GM18867 (cell line): Measurements from ENCODE around the gene TFEB.

ENCODE experiments used
- ATAC-seq: cut with Tn5 transposase; IDR thresholded peaks from one replicate; pipeline ENCODE4 v1.9.1; 2021; ENCODE audit warnings: mild to moderate bottlenecking, moderate library complexity; ENCODE audit not compliant: unreplicated experiment

TFEB gene

DNA sequence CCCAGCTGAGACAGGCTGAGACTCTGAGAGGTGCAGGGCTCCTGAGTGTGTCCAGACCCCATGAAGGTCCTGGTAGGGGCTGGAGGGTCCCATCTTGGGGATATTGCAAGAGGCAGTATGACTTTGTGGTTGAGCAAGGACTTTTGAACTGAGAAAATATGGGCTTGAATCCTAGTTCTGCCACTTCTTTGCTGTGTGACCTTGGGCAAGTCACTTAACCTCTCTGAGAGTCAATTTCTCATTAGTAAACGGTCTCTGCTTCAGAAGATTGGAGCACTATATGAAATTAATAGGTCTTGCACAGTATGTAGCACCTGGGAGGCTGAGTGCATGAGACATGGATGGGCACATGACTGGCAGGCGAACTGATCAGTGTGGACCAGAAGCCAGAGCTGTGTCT, 42.7 kb downstream of the TFEB start:
- no peak for ATAC-seq

DNA sequence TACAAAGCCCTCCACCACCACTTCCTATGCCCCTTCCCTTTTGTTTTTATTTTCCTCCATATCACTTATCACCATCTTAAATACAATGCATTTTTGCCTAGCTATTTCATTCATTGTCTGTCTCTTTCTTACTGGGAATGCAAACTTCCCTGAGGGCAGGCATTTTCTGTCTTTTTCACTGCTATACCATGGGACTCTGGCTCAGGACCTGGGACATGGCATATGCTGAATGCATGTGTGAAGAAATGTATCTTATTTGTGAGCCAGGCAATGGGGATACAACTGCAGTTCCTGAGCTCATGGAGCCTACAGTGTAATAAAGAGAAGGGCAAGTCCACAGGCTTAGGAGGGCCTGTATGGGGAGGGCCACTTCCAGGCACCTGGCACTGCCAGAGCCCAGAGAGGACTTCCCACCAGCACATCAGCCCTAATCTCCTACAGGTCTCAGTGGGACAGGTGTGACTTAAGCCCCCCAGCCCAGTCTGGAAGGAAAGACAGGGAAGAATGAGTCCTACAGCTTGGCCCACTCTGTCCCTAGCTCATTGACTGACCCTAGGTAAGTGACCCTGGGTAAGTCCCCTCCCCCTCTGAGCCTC, 43.2 kb downstream of the TFEB start:
- no peak for ATAC-seq

GRCh38 chr6:41691426-41692079, 43.9 kb downstream of the TFEB start:
- no peak for ATAC-seq

- ATAC-seq: no peak
Observed at GRCh38 chr6:41690541-41691330, 44.7 kb downstream of the TFEB start.

DNA sequence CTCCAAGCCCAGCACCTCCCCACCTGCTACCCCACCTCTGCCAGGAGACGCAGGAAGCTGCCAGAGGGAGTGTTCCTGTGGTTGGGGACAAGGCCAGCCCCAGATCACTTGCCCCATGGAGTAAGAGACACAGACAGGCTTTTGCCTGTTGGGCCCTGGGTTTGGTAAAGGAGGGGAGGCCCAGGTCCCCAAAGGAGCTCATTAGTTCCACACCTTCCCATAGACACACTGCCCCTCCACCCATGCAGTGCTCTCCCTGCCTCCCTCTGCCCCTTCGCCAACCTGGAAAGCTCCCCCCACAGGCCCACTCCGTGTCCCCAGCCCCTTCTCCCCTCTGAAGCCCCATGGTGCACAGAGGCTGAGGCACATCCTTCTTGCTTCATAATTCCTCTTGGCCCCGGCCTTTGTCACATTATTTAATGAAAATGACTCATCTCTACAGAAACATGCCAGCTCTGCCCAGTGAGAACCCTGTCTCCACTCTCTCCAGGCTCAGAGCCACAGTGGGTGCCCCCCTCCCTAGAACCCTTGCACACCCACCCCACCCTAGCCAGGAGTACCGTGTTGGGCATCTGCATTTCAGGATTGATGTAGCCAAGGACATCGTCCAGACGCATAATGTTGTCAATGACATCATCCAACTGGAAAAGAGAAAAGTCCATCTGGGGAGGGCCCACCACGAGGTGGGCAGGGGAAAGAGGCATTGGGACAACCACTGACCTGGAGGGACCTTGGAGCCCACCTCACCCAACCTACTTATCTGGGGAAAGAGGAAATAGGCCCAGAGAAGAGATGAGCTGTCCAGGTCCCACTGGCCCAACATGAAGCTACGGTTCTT, 46.0 kb downstream of the TFEB start:
- no peak for ATAC-seq

DNA sequence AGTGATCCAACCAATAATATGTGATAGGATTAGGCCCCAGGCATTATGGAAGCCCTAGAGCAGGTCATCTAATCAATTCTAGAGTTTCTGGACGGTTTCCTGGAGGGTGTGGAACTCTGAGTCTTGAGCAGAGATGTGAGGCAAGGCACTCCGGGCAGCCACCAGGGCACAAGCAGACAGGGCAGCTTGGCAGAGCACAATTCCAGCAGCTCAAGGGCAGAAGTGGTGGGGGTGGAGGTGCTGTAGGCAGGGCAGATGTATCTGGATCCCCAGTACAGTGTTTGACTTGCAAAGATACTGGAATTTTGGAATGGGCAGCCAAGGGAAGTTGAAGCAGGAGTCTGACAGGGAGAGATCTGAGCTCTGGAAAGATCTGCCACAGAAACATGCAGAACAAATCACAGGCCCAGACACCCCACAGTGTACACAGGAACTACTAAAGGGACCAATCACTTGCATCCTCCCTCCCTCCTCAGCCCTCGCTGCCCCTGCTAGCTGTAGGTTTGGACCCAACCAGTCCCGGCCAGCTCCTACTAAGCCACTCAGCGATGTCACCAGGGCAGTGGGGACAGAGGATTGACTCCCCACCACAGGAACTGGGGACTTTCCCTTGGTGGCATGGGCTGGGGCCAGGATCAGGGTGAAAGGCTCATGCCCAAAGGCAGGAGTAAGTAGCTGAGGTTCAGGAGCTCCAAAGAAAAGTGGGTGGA, 47.0 kb downstream of the TFEB start:
- ATAC-seq: no peak

DNA sequence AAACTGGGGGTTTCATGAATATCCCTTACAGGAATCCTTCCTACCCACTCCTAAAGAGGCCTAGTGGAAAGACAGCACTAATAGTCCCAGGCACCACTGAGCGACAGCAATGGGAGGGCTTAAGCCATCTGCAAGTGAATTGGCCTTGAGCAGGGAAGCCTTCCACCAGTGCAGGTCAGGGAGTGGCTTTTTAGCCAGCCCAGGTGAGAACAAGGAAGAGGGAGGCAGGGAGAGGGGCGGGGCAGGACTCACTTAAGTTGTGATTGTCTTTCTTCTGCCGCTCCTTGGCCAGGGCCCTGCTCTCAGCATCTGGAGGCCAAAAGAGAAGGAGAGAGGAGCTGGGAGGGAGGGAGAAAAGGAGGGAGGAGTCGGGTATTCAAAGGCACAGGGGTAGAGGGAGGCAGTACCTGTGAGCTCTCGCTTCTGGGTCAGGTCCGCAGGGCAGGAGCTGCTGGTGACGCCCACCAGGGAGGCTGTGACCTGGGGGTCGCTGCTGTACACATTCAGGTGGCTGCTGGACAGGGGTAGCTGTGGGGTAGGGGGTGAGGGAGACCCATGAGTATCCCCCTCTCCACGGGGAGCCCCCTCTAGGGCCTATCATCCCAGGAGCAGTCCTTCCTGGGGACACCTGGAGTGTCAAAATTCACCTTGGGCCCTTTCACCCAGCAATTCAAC, 47.8 kb downstream of the TFEB start:
- no peak for ATAC-seq

- no peak for ATAC-seq
Observed at GRCh38 chr6:41685641-41686380, 49.6 kb downstream of the TFEB start.

- no peak for ATAC-seq
Observed at GRCh38 chr6:41684311-41685180, 50.9 kb downstream of the TFEB start.

GRCh38 chr6:41683523-41684310, 51.7 kb downstream of the TFEB start:
- ATAC-seq: no peak

GRCh38 chr6:41683273-41683522, 52.2 kb downstream of the TFEB start:
- no peak for ATAC-seq

DNA sequence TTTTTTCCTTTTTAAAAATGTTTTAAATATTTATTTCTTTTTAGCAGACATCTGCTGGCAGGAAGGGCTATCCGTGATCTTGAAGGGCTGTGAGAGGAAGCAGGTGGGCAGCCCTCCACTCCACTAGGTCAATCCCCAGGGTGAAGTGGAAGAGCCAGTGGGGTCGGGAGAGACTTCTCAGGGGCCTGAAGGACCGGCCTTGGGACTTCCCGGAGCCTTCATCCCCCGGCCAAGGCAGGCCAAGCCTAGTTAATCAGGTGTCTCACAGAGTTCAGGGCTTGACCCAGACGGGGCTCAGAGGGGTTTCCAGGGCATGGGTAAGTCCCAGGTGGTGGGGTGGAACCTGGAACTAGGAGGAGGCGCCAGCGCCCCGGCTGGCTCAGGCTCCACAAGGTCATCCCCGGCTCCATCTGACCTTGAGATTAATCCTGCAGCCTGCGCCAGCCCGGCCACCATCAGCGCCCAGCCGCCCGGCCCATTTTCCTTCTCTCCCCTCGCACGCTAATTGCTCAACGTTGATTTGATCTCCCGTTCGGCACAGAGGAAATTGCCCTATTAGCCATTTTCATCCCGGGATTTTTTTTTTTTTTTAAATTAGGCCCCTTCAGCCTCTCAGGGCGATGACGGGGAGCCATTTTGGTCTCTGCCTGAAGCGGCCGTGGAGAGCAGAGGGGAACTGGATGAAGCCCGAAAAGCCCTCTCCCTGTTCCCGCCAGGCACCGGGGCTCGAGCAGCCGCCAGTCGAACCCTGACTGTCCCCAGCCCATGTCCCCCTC, 52.7 kb downstream of the TFEB start:
- no peak for ATAC-seq

- ATAC-seq: no peak
Observed at GRCh38 chr6:41682056-41682477, 53.3 kb downstream of the TFEB start.

DNA sequence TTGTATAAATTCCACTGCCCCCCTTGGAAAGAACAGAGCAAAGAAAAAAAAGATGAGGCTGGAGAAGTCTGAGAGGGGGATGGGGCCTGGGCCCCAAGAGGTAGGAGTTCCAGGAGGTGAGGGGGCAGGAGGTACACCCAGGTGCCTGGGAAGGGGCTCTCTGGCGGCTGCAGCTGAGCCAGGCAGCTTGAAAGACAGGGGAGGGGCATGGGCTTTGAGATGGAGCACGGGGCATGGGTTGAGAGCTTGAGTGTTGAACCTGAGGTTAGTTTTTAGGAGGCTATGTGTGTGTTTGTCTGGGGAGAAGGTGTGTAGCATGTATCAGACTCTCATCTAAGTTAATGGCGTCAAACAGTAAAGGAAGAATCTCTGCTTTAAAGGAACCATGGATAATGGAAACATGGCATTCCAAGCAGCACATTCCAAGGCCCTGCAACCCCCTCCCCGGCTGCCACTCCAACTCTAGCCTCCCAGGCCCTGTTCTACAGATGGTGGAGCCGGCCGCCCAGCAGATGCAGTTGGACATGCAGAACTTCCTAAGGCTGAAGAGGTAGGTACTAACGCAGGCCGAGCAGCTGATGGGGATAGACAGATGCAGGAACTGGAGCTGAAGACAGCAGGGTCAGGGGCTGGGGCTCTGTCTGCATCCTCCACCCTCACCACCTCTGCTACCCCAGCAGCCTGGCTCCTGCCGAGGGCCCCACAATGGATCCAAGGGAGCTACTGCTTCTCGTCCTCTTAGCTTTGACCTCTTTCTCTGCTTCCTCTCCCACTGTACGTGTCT, 55.0 kb downstream of the TFEB start:
- no peak for ATAC-seq

DNA sequence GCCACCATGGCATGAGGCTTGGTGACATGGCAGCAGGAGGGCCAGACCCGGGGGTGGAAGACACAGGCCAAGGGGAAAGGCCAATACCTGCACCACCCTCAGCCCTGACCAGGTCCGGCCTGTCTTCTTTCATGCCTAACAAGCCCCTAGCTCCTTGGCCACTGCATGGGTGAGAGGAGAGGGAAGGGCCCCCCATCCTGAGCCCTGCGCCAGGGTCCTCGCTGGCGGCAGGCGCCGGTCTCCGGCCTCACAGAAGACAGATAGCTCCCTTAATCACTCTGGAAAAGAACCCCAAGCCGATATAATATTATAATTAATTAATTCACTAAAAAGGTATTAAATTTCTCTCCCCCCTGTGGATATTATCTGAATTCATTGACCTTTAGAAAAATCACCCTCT, 55.7 kb downstream of the TFEB start:
- ATAC-seq: no peak

- no peak for ATAC-seq
Observed at GRCh38 chr6:41678511-41679084, 56.8 kb downstream of the TFEB start.
